Inflammatory macrophage treated with lipopolysaccharide for 1 hour (primary cell): ENCODE results near the gene TRIM50.
"Not testable (repeated sequence)": the region's sequence is repeated elsewhere in the genome, so short reads cannot be mapped to it uniquely, and the experiment has no call there.

Source experiments
- DNase-seq, 2 donors: peaks; one replicate each; pipeline ENCODE4 v3.0.0-alpha.2; 2020 to 2022

Gene TRIM50

GRCh38 chr7:73311421-73311820 lies 16.5 kb downstream of the TRIM50 start:
- not testable (repeated sequence) for DNase-seq

GRCh38 chr7:73308665-73309214 lies 19.1 kb downstream of the TRIM50 start, which contains the start of gene NSUN5:
TSS of gene NSUN5 (minus strand) at chr7:73308826. CDS start at chr7:73308790, 36 bp downstream.
- peak; percentile 77 to 81 for DNase-seq

GRCh38 chr7:73308074-73308664 lies 19.7 kb downstream of the TRIM50 start:
- no peak for DNase-seq

- DNase-seq, result no peak
Measured at GRCh38 chr7:73307436-73307835, 20.4 kb downstream of the TRIM50 start.

GRCh38 chr7:73304612-73305387 lies 23.1 kb downstream of the TRIM50 start:
- peak in 1 of 2 donors; percentile 20 for DNase-seq

GRCh38 chr7:73304071-73304470 lies 23.8 kb downstream of the TRIM50 start:
- DNase-seq, result no peak

- DNase-seq, result no peak
Measured at GRCh38 chr7:73303546-73303945, 24.3 kb downstream of the TRIM50 start.

- DNase-seq, result not testable (repeated sequence)
Measured at GRCh38 chr7:73302846-73303245, 25.0 kb downstream of the TRIM50 start.

- not testable (repeated sequence) for DNase-seq
Measured at GRCh38 chr7:73301108-73301507, 26.8 kb downstream of the TRIM50 start.

GRCh38 chr7:73299812-73300211 lies 28.1 kb downstream of the TRIM50 start:
- DNase-seq, result not testable (repeated sequence)

GRCh38 chr7:73297706-73298105 lies 30.2 kb downstream of the TRIM50 start:
- not testable (repeated sequence) for DNase-seq

GRCh38 chr7:73297235-73297634 lies 30.6 kb downstream of the TRIM50 start:
- DNase-seq, result not testable (repeated sequence)

- DNase-seq, result not testable (repeated sequence)
Measured at GRCh38 chr7:73277210-73277609, 50.7 kb downstream of the TRIM50 start.

GRCh38 chr7:73267813-73268212 lies 60.1 kb downstream of the TRIM50 start:
- DNase-seq, result not testable (repeated sequence)

GRCh38 chr7:73266719-73267368 lies 61.0 kb downstream of the TRIM50 start:
- DNase-seq, result not testable (repeated sequence)
